Keratinocyte (primary cell): ENCODE measurements around the gene ECEL1. TPM values are rescaled to one million over a fixed set of nuclear protein-coding genes. Genes with fewer than 3 reads are reported as not detected.

Source experiments
- DNase-seq: peaks from one replicate; pipeline ENCODE4 v3.0.0-alpha.2; 2011; ENCODE audit warnings: low read depth, missing footprints, low spot score
- FAIRE-seq: peaks from 2 replicates; lab custom pipeline; 2011; peaks lifted over from hg19 to GRCh38; lab: Jason Lieb, UNC
- H2AFZ ChIP-seq: 2 replicates; pipeline ENCODE4 v1.6.0; 2012; ENCODE audit warnings: low read length, control low read depth, inconsistent platforms; ENCODE audit not compliant: control insufficient read depth
- H3K27ac ChIP-seq: 2 replicates; pipeline ENCODE4 v1.5.1; 2011; ENCODE audit warnings: low read length; ENCODE audit not compliant: control insufficient read depth, insufficient read depth
- H3K27me3 ChIP-seq: 3 replicates; pipeline ENCODE4 v1.6.0; 2011; ENCODE audit warnings: low read length; ENCODE audit not compliant: control insufficient read depth, insufficient read depth; ENCODE audit errors: extremely low read depth
- H3K36me3 ChIP-seq, 2 experiments: 2 replicates in 1 of 2; 3 replicates in 1 of 2; pipeline ENCODE4 v1.5.1; 2011; ENCODE audit warnings: low read length in 2 of 2, mild to moderate bottlenecking in 1 of 2; ENCODE audit not compliant: control insufficient read depth in 2 of 2, insufficient read depth in 2 of 2; ENCODE audit errors: extremely low read depth in 1 of 2
- H3K4me1 ChIP-seq: 3 replicates; pipeline ENCODE4 v1.5.1; 2011; ENCODE audit warnings: low read length; ENCODE audit not compliant: control insufficient read depth, insufficient read depth; ENCODE audit errors: extremely low read depth
- H3K4me2 ChIP-seq: 3 replicates; pipeline ENCODE4 v1.6.0; 2011; ENCODE audit warnings: low read depth, low read length; ENCODE audit not compliant: control insufficient read depth, insufficient read depth; ENCODE audit errors: extremely low read depth
- H3K4me3 ChIP-seq, 3 experiments: fragments of 200-600 bp in 1 of 3; sonication (generic) in 1 of 3; 2 replicates in 2 of 3; 3 replicates in 1 of 3; pipeline ENCODE4 v1.5.1; 2011 to 2016; ENCODE audit warnings: low read length in 3 of 3, mild to moderate bottlenecking in 3 of 3, control low read depth in 2 of 3, inconsistent platforms in 1 of 3, low read depth in 1 of 3, mixed read lengths in 1 of 3, mixed run types in 1 of 3, moderate library complexity in 1 of 3; ENCODE audit not compliant: control insufficient read depth in 2 of 3, insufficient read depth in 2 of 3; ENCODE audit errors: extremely low read depth in 1 of 3
- H3K79me2 ChIP-seq: 2 replicates; pipeline ENCODE4 v1.6.0; 2012; ENCODE audit warnings: low read length; ENCODE audit not compliant: control insufficient read depth, insufficient read depth
- H3K9ac ChIP-seq: 3 replicates; pipeline ENCODE4 v1.6.0; 2011; ENCODE audit warnings: low read length; ENCODE audit not compliant: control insufficient read depth, insufficient read depth; ENCODE audit errors: extremely low read depth
- H3K9me1 ChIP-seq: 3 replicates; pipeline ENCODE4 v1.6.0; 2011; ENCODE audit warnings: low read length; ENCODE audit not compliant: control insufficient read depth, insufficient read depth; ENCODE audit errors: extremely low read depth
- H3K9me3 ChIP-seq: 2 replicates; pipeline ENCODE4 v1.5.1; 2012; ENCODE audit warnings: low read depth, low read length; ENCODE audit not compliant: control insufficient read depth
- H4K20me1 ChIP-seq: 3 replicates; pipeline ENCODE4 v1.6.0; 2011; ENCODE audit warnings: low read length; ENCODE audit not compliant: control insufficient read depth, insufficient read depth; ENCODE audit errors: extremely low read depth
- CTCF ChIP-seq, 3 experiments: IDR thresholded peaks in 1 of 3; conservative IDR thresholded peaks in 1 of 3; optimal IDR thresholded peaks in 1 of 3; 2 replicates in 2 of 3; 3 replicates in 1 of 3; pipeline versions ENCODE3 to v1.5.1; 2011; ENCODE audit warnings: low read length in 3 of 3, mild to moderate bottlenecking in 3 of 3, moderate library complexity in 2 of 3, control low read depth in 1 of 3, inconsistent platforms in 1 of 3; ENCODE audit not compliant: insufficient read depth in 2 of 3; ENCODE audit errors: extremely low read depth in 1 of 3
- EZH2 ChIP-seq: IDR thresholded peaks from one replicate; pipeline ENCODE4 v1.6.1; 2012; ENCODE audit warnings: inconsistent platforms, mild to moderate bottlenecking, low read length, moderate library complexity
- dilution Hi-C: fragments of 300-500 bp; cut with MboI; formaldehyde crosslinking; loops from one replicate; pipeline ENCODE4 v1.7.0; 2020; ENCODE audit warnings: low sequenced_read_pairs; ENCODE audit not compliant: extremely low pct_ligation_motif_present
- polyA plus RNA-seq, 5 experiments: library from polyadenylated mRNA; depleted of rRNA in 3 of 5; stranded (reverse) in 3 of 5; stranded (forward) in 1 of 5; unstranded in 1 of 5; fragments of >200 nt; gene quantifications; 1 replicate in 1 of 5; 2 replicates in 3 of 5; 3 replicates in 1 of 5; pipeline versions ENCODE4 v1.2.1 to v1.2.3, GENCODE V29; 2011 to 2012; ENCODE audit warnings: missing spikeins in 2 of 5, low read depth in 1 of 5, low replicate concordance in 1 of 5

ECEL1 gene
- polyA plus RNA-seq, 1 donor (not counting 4 experiments of a cell fraction or from before 2014, with no cell fraction given): not detected

- H3K79me2 ChIP-seq: no peaks in the 10 kb centered on the region
- H3K4me2 ChIP-seq: no peak overlapping the region
- no peak overlapping the region for H3K4me3 ChIP-seq
- no peak for FAIRE-seq
- peaks cover 46% of the 10 kb centered on the region for H3K27me3 ChIP-seq
- H2AFZ ChIP-seq: no peak overlapping the region
- H3K9ac ChIP-seq: no peak overlapping the region
- no peak overlapping the region for H3K27ac ChIP-seq
- no peak for DNase-seq
- TF ChIP-seq EZH2 (peak; percentile 98), CTCF (optimal IDR thresholded peaks at IDR 0.05 in 1 of 3, IDR thresholded peaks at IDR 0.05 in 1 of 3, conservative IDR thresholded peaks at IDR 0.05 in 1 of 3; ENCODE audit: extremely low read depth in 1 of 3, insufficient read depth in 2 of 3, low read length in 3 of 3) (no peak)
- no peaks in the 10 kb centered on the region for H3K4me1 ChIP-seq
- H4K20me1 ChIP-seq: no peaks in the 10 kb centered on the region
- no peaks in the 10 kb centered on the region for H3K9me1 ChIP-seq
- dilution Hi-C loops: no loop called here
- no peaks in the 10 kb centered on the region for H3K36me3 ChIP-seq
- H3K9me3 ChIP-seq: no peaks in the 10 kb centered on the region
These were observed 16.2 kb upstream of the ECEL1 start for GRCh38 chr2:232503809-232504323.

GRCh38 chr2:232502911-232503808 lies 15.5 kb upstream of the ECEL1 start:
- Histone ChIP-seq H3K4me3 (no peak overlapping the region), H3K9ac (no peak overlapping the region), H3K9me1 (no peaks in the 10 kb centered on the region), H4K20me1 (no peaks in the 10 kb centered on the region), H3K4me1 (no peaks in the 10 kb centered on the region), H3K27ac (no peak overlapping the region), H3K79me2 (no peaks in the 10 kb centered on the region), H3K4me2 (no peak overlapping the region), H3K9me3 (no peaks in the 10 kb centered on the region), H2AFZ (no peak overlapping the region), H3K27me3 (peaks cover 46% of the 10 kb centered on the region), H3K36me3 (no peaks in the 10 kb centered on the region)
- DNase-seq (no peak), FAIRE-seq (no peak)
- TF ChIP-seq CTCF (optimal IDR thresholded peaks at IDR 0.05 in 1 of 3, IDR thresholded peaks at IDR 0.05 in 1 of 3, conservative IDR thresholded peaks at IDR 0.05 in 1 of 3; ENCODE audit: extremely low read depth in 1 of 3, insufficient read depth in 2 of 3, low read length in 3 of 3) (no peak), EZH2 (peak; percentile 98)
- dilution Hi-C loops: no loop called here
